HG03442 (cell line): ENCODE measurements around the gene YPEL2.

Experiments
- ATAC-seq: cut with Tn5 transposase; IDR thresholded peaks from one replicate; pipeline ENCODE4 v1.9.1; 2021; ENCODE audit warnings: mild to moderate bottlenecking, moderate library complexity; ENCODE audit not compliant: unreplicated experiment

Gene YPEL2

DNA sequence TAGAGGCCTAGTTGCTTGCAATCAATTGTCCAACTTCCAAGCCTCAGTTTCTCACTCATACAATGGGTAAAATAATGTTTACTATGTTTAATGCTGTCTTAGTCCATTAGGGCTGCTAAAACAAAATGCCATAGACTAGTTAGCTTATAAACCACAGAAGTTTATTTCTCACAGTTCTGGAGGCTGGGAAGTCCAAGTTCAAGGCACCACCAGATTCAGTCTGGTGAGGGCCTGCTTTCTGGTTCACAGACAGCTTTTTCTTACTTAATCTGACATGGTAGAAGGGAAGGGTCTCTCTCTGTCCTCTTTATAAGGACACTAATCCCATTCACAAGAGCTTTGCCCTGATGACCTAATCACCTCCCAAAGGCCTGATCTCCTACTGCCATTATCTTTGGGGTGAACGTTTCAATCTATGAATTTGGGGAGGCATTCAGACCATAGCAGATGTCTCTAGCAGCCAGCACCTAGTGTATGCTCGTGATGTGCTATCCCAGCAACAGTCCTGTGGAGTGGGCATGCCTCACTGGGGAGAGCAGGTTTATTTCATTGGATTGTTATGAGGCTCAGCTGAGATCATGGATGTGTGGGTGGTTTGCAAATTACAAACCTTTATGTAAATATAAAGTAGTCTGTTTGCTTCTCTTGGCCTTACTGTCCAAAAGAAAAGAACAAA is 25.2 kb downstream of the YPEL2 start:
- ATAC-seq = no peak

GRCh38 chr17:59357219-59357697 is 25.8 kb downstream of the YPEL2 start:
- ATAC-seq = no peak

- ATAC-seq = no peak
These were observed 26.5 kb downstream of the YPEL2 start for GRCh38 chr17:59357929-59358328.

DNA sequence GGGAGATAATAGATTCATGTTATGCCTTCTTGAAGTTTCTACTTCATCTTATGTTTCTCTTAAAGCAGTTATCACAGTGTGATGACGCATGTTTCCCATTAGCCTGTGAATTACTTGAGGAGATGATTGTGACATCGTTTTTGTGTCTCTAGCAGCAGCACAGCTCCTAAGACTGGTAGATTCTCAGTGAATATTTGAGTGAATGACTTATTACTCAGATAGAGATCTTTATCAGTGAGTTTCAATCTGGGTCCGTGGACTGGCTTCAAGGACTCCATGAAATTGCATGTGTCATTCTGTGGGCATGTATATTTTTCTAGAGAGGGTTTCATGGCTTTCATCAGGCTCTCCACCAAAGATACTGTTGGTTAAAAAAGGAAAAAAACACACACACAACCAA is 29.9 kb downstream of the YPEL2 start:
- ATAC-seq = no peak

DNA sequence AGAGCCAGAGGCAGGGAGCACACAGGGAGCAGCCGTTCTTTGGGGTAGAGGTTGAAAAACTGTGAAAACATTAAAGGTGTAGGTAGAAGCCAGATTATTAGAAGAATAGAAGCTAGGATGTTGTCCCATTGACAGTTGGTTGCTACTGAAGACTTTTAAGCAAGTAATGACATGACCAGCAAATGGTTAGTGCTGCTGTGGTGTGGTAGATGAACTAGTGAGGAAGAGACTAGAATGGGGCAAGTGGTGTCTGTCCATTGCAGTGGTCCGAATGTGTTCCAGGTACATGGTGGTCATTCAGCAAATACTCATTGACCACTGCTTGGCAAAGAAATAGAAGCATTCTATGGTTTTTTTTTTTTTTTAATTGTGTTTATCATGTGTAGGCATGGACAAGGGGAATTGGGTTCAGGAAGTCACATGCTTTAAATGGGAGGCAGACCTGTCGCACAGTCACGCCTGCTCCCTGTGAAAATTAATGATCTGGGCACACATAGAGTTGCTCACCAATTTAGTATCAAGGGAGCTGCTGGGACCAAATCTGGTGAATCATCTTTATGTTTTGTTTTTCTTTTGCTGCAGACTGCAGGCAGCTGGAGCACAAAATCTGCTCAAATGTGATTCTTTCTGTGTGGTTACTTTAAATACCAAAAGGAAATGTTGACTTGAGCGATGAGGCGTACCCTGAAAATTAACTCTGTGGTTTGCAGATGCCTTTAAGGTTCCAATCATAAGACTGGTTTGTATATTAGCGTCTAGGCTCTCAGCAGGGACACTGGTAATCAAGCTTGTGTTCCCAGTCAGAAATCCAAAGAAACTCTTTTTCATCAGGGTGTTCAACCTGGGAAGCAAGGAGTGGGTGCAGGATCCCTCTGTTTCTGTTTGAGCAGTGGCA is 30.7 kb downstream of the YPEL2 start:
- ATAC-seq = peak; percentile 40

- no peak for ATAC-seq
These were observed 31.4 kb downstream of the YPEL2 start for GRCh38 chr17:59362811-59363205.

DNA sequence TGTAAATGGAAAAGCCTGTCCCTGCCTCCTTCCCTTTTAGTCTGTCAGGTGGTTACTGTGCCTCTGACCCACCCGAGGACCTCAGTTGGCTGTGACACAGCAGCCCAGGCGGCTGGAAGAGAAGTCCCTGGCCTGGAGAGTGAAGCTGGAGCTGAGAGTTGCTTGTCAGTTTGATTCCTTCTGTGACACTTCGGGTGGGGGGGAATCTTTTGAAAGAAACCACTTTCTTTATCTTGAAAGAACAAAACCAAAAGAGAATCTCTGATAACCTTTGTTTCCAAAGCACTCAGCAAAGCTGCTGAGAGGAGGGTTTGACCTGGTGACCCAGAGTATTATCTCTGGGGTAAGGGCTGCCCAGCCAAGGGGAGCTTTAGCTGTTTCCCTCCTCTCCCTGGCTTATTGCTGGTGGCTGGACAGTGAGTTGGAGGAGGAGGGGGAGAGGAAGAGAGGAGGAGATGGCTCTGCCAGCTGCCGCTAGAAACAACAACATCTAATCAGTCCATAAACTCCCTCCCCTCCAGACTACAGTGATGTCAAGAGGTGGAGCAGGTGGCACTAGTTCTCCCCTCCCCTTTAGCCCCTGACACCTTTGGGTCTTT is 34.0 kb downstream of the YPEL2 start:
- no peak for ATAC-seq

DNA sequence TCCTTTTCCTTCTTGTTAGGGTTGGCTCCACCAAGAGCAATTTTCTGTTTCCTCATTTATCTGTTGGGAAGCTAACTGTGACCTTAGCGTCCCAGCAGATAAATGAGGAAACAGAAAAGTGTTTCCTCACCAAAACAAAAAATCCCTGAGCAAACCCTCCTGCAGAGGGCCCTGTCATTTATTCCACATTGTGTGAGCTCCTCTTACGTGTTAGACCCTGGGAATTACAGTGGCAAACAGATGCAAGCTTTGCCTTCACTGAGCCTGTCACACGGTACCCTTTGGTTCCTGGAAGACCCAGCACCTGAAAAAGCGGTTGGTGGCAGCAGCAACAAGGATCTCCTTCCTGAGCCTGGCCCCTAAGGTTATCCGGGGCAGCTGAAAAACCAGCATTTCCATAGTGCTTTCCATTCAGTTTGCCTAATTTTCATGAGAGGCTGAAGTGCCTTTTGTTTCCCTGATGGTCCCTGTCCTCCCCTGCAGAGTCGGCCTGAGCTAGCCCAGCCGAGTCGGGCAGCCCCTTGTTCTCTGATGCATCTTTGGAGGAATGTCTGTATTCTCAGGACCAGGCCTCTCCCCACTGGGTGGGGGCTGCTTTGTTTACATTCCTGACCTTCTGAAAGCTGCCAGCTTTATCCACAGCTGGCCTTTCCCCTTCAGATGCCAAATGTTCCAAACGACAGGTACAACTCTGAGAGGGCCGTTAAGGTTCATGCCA is 34.7 kb downstream of the YPEL2 start:
- ATAC-seq = no peak

- ATAC-seq = no peak
These were observed 35.6 kb downstream of the YPEL2 start for GRCh38 chr17:59366773-59367656.

- ATAC-seq = no peak
These were observed 36.2 kb downstream of the YPEL2 start for GRCh38 chr17:59367657-59368045.

DNA sequence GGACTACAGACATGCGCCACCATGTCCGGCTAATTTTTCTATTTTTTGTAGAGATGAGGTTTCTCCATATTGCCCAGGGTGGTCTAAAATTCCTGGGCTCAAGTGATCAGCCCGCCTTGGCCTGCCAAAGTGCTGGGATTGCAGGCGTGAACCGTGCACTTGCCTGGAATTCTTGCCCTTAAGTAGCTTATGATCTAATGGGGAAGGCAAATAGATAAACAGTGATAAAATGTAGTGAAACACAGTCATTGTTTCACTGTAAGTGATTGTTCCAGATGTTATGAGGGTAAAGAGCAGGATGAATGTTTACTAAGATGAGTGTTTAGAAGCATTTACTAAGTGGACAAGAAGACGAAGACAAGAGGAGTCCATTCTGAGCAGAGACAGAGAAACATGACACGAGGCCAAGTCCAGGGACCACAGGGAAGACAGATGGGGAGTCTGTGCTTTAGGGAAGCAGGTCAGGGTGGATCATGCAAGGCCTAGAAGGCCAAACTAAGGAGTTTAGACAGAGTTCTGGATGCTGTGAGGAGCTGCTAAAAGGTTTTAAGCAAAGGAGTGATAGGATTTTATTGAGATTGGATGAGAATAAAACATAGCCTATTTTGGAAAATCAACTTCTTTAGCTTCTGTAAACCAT is 36.9 kb downstream of the YPEL2 start:
- ATAC-seq = no peak

DNA sequence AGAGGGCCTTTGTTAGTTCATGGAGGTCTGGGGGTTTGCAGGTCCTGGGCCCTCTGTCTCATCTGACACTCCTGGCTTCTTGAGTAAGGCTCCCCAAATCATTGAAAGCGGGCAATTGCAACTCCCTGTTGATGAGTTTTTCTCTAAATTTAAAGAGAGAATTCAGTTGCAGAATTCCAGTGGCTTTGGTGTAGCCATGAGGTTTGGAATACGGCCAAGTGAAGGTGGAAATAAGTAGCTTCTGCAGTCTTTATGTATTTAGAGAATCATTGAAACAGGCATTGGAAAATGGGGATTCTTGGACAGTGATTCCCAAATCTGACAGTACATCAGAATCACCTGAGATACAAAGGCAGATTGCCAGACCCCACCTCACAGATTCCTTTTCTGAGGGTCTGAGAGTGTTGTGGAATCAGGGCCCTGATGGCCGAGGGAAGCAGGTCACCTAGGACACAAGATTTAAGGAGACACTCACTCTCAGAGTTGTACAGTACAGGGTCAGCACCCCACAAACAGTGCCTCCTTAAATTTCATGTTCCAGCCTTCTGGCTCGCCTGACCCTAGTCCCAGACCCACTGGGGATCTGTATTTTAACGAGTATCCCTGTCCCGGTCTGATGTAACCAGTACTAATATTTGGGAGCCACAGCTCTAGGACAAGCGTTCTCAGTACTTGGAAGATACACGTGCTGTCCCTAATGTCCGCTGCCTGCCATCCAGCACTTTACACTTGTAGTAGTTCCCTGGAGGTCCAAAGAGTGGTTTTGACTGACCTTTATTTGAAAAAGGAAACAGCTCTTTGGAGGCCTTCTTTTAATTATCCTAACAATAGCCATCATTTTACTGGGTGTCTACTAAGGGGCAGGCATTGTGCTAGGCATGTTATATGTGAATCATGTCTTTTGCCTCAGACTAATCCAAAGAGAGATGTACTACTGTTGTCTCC is 37.8 kb downstream of the YPEL2 start:
- no peak for ATAC-seq

DNA sequence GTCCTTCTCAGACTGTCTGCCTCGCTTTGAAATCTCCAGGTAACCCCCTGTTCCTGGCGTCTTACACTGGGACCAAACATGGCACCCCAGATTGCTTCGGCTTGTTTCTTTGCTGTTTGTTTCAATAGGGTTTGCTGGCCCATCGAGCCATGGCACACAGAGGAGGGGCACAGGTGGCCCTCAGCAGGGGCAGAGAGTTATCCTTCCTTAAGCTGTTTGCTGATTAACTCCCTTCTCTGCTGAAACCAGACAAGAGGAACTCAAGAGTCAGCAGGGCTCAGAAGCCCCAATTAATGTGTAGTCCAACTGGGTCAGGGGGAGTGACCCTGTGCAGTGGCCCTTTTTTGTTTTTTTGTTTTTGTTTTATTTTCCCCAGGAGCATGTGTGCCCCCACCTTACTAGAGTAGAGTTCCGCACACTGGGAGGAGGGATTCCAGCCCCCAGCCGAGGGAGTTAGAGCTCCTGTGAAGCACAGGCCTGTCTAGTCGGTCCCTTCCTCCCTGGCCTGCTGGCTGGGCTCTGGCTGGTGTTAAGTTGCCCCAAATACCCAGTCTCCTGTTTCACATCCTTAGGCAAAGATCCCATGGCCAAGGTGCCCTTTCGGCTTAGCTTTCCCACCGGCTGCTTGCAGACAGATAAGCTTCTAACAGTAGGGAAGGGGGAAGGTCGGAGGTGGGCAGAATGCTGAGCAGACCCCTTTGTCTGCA is 39.3 kb downstream of the YPEL2 start:
- no peak for ATAC-seq

GRCh38 chr17:59371416-59372100 is 40.1 kb downstream of the YPEL2 start:
- no peak for ATAC-seq

DNA sequence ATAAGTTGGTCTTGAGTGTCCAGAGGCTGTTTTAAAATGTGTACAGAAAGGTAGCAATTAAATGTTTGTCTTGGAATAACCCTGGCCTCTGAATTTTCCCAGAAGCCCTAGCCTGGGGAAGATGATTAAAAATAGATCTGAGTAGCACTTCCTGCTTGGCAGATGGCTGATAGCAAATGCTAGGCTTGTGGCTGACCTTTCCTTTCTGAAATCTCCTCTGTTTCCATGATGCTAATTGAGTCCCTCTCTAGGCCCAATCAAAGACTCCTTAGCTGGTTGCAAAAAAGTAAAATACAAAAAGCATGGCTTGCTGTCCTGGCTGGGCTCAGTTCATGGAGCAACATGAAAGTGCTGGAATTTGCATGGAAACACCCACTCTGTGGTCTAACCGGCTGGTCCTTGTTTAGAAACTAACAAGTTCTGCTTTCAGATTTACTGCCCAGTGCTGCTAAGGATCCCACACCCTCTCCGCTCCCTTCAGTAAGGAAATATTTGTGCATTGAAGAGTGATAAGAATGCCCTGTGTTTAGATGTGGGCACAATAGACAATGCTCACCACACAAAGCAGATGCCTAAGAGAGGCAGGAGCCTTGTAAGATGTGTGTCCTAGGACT is 40.8 kb downstream of the YPEL2 start:
- peak; percentile 47 for ATAC-seq

DNA sequence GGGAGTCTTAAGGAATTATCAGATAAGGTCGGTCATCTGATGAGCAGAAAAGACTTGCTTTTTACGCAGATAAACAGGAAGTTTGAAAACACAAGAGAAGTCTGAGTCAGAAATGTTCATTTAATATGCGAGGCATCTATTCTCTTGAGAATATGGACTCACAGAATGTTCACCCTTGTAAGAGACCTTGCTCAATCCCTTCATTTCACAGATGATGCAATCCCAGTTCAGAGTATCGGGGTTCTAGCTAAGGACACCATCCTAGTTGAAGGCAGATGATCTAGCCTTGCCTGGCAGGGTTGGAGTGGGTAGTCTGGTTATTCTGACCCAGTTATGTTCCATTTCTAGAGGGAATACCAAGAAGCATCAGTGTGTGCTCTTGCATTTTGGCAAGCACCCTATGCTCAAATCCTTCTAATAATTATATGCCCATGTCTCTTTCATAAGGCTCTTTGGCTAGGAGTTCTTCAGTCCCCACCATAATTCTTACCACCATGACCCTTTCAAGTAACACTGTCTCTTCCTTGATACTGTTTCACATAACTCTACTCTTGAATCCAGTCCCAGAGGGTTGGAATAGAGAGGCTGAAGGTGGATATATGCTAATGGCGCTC is 42.5 kb downstream of the YPEL2 start:
- ATAC-seq = no peak

DNA sequence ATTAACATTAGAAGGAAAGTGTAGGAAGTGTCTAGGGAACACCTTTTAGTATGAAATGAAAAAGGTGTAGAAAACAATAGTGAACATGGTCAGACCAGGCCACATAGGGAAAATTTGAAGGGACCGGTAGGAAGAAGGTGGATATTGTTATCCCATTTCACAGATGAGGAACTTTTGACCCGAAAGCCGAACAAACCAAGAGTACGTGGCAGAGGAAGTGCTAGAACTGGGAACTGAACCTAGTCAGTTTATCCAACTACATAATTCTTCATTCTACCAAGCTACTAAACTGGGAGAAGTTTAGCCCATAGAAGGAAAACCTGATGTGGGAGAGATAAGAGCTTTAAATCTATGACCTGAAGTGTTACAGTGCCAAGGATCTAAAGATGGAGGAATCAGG is 43.2 kb downstream of the YPEL2 start:
- no peak for ATAC-seq
